HG03439 (cell line): ENCODE measurements around the gene ATP6V1C2.

Experiments used
- ATAC-seq: cut with Tn5 transposase; IDR thresholded peaks from one replicate; pipeline ENCODE4 v1.9.1; 2021; ENCODE audit warnings: mild to moderate bottlenecking, moderate library complexity; ENCODE audit not compliant: unreplicated experiment

Gene ATP6V1C2, protein sequence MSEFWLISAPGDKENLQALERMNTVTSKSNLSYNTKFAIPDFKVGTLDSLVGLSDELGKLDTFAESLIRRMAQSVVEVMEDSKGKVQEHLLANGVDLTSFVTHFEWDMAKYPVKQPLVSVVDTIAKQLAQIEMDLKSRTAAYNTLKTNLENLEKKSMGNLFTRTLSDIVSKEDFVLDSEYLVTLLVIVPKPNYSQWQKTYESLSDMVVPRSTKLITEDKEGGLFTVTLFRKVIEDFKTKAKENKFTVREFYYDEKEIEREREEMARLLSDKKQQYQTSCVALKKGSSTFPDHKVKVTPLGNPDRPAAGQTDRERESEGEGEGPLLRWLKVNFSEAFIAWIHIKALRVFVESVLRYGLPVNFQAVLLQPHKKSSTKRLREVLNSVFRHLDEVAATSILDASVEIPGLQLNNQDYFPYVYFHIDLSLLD

DNA sequence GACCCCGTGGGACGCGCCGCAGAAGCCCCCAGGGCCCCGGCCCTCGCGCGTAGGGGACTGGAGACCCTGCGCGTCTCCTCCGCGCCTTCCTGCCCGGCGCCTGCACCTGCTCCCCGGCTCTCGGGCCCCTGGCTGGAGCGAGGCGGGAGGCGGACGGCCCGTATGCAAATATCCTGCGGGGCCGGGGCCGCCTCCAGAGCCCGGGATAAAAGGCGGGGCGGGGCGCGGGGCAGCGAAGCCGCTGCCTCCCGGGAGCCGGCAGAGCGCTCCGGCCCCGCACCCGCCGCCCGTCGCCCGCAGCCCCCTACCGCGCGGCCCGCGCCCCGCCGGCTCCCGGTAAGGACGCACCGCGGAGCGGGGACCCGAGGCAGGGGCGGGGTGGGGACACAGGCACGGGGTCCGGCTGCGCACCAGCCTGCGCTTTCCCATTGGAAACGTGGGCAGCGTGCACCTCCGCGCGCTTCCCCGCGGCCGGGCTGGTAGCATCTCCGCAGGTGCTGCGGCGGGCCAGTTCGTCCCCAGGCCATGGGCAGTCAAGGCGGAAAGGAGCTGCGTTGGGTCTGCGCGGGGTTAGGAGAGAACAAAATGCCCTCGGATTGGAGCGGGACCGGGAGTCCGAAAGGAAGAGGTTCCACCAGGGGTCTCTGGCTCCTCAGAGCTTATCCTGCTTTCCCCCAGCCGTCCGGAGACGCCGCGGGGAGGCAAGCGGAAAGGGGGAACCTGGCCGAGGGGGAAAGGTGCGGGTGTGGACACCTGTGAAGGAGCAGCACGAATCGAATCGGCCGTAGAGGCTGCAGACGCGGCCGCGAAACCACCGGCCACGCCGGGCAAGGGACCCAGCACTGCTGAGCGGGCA lies at the start of gene ATP6V1C2:
ATP6V1C2 (plus strand) TSS at position 235 of the 856 bp plus-strand sequence. CDS start 1,220 bp downstream, outside the sequence.
- ATAC-seq, result peak; percentile 66

DNA sequence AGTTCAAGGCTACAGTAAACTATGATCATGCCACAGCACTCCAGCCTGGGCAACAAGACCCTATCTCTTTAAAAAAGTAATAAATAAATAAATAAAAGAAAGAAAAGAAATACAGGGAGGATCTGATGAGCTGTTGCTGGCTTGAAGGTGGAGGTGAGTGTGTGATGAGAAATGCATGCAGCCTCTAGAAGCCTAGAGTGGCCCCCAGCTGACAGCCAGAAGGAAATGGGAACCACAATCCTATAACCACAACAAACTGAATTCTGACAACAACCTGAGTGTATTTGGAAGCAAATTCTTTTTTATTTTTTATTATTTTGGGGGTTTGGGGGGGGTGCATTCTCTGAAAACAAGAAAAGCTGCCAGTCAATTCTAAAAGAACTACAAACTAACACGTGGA lies 46.3 kb upstream of the ATP6V1C2 start:
- no peak for ATAC-seq

DNA sequence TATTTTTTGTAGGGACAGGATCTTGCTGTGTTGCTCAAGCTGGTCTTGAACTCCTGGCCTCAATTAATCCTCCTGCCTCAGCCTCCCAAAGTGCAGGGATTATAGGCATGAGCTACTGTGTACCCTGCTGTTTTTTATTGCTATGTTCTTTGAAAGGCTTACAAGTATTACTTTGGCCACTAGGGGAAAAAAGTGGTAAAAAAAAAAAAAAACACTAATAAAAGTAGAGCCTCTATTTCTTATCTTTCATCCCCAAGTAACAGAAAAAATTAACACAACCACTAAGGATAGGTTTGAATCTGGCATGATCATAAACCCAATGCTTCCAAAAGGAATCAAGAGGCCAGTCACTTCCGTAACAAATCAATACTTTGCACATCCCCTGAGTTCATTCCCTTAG lies 43.2 kb upstream of the ATP6V1C2 start:
- ATAC-seq, result no peak

DNA sequence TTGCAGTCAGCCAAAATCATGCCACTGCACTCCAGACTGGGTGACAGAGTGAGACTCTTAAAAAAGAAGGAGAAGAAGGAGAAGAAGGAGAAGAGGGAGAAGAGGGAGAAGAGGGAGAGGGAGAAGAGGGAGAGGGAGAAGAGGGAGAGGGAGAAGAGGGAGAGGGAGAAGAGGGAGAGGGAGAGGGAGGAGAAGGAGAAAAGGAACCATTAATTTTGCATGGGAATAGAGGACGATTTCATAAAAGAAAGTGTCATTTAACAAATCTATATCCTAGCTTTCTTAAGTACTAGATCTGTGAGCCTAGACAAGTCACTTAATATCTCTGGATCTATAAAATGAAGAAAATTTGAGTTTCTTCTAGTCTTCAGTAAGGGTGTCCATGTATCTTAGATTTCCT lies 41.2 kb upstream of the ATP6V1C2 start:
- no peak for ATAC-seq

DNA sequence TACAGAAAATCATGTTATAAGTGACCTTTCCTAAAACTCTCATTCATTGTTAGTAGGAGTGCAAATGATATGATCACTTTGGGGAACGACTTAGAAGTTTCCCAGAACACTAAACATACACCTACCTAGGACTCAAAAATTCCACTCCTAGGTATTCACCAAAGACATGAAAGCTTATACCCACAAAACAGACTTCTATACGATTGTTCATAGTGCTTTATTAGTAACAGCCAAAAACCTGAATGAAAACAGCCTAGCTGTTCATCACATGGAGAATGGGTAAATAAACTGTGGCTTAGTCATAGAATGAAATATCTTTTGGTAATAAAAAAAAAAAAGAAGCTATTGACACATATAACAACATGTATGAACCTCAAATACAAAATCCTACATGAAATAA lies 40.5 kb upstream of the ATP6V1C2 start:
- no peak for ATAC-seq

DNA sequence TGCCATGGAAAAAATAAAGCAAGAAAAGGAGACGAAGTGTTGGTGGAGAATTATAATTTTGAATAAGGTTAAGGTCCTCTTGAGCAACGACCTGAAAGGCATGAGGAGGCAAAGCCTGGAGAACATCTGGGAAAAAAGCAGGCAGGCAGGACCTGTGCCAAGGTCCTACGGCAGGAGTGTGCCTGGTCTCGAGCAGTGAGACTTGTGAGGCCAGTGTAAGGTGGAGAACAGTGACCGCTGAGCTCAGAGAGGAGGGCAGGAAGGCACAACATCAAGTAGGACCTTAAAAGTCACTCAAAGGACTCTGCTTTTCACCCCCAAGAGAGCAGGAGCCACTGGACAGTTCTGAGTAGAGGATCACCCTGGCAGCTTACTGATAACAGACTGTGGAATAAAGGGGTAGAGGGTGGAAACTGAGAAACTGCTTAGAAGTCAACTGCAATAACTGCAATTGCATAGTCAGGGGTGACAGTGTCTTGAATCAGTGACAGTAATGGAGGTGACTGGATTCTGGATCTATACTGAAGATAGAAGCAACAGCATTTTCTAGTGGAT lies 35.2 kb upstream of the ATP6V1C2 start:
- no peak for ATAC-seq

DNA sequence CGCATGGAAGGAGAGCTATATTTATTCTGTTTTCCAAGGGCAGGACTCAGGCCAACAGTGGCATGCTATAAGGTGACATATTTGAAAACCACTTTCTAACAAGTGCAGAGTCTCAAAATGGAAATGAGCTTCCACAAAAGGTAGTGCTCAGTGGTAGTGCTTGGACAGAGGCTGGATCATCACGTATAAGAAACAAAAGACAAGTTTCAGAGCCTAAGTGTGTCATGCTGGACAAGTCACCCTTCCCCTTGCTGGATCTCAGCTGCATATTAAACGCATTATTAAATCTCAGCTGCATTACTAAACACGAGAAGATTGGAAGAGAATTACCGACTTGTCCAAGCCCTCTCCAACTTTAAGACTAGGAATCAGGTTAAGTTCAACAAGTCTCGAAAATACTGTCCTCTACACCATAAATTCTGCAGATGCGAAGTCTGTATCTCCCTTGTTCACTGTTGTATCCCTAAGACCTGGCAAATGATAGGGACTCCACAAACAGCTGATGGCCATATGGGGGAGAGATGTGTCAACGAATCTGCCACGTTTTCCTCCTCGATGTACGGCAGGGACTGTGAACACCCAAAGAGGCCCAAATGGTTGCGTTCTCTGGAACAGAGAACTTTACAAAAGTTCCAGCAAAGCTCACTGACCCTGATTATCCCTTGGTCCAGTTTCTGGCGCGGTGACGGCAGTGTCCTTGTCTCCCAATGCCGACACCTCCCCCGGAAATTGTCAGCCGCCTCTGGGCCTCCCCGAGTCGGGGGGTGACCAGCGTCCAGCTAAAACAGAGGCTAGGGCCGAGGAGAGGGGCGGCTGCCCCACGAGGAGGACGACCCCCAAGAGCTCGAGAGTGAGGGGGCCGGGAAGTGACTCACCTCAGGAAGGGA lies 32.3 kb upstream of the ATP6V1C2 start:
- peak; percentile 29 for ATAC-seq

DNA sequence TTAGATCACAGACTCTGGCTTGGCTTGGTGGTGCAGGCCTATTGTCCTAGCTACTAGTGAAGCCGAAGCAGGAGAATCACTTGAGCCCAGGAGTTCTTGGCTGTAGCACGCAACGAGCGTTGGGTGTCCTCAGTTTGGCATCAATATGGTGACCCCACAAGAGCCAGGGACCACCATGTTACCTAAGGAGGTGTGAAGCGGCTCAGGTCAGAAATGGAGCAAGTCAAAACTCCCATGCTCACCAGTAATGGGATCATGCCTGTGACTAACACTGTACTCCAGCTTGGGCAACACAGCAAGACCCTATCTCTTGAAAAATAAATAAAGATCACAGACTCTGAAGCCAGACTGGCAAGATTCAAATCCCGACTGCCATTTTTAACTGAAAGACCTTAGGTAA lies 29.9 kb upstream of the ATP6V1C2 start:
- ATAC-seq, result no peak

DNA sequence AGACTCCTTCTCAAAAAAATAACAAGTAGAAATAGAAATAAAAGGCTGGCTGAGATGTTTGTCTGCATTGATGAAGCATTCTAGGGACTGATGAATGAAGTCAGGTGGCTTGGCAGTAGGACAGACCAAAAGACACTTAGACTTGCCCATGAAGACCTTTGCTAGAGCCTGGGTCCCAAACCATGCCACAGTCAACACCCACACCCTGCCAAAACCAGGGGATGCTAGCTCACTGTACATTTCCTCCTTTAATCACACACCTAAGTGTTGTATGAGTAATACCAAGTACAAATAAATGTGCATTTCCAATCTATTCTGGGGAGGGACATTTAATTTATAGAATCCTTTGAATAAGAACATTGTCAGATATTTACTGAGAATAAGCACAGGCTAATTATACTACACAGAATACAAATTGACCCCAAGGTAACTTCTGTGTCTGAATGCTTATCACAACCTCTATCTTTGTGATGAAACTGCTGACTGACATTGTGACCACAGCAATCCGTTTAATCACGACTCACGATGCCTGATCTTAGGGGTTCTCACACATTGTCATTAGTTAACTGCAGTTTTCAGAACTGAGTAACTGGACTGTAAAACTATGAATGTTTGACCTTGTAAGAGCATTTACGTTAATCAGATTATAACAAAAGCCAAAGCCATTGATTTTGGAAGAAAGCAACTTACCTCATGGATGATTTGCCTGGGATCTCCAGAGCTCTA lies 21.2 kb upstream of the ATP6V1C2 start:
- ATAC-seq, result no peak

DNA sequence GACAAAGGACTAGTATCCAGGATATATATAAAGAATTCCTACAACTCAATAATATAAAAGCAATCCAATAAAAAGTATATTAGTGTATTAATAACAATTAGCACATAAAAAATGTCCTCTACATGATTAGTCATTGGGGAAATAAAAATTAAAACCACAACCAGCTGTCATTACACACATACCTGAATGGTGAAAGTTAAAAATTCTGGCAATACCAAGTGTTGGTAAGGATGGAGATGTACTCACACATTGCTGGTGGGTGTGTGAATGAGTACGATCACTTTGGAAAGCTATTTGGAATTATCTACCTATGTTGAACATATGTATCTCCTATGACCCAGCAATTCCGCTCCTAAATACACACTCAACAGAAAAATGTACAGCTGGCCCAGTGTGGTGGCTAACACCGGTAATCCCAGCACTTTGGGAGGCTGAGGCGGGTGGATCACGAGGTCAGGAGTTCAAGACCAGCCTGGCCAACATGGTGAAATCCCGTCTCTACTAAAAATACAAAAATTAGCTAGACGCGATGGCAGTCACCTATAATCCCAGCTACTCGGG lies 17.3 kb upstream of the ATP6V1C2 start:
- no peak for ATAC-seq

DNA sequence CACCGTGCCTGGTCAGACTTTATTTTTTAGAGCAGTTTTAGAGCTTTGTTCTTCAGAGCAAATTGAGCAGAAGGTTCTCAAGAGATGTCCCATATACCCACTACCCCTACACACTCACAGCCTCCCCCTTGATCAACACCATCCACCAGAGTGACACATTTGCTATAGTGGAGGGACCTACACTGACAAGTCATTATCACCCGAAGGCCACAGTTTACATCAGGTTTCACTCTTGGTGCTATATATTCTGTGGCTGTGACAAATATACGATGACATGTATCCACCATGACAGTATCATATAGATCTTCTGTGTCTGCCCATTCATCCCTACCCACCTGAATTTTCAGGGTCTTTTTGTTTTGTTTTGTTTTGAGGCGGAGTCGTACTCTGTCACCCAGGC lies 15.4 kb upstream of the ATP6V1C2 start:
- ATAC-seq, result no peak

DNA sequence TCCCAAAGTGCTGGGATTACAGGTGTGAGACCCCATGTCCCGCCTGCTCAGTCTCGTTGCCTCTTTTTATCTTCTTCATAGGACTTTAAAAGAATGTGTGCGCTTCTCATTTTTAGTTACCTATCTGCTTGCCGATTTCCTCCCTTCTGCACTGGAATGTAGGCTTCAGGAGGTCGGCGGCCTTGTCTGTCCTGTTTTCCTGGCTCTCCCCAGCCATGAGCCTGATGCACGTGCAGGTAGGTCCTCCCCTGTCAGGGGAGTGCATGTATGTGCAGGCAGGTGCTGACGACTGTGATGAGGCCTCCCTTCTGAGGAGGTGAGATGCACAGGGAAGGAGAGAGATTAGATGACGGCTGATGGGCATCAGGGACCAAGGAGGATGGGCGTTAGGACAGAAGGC lies 13.6 kb upstream of the ATP6V1C2 start:
- ATAC-seq, result no peak

DNA sequence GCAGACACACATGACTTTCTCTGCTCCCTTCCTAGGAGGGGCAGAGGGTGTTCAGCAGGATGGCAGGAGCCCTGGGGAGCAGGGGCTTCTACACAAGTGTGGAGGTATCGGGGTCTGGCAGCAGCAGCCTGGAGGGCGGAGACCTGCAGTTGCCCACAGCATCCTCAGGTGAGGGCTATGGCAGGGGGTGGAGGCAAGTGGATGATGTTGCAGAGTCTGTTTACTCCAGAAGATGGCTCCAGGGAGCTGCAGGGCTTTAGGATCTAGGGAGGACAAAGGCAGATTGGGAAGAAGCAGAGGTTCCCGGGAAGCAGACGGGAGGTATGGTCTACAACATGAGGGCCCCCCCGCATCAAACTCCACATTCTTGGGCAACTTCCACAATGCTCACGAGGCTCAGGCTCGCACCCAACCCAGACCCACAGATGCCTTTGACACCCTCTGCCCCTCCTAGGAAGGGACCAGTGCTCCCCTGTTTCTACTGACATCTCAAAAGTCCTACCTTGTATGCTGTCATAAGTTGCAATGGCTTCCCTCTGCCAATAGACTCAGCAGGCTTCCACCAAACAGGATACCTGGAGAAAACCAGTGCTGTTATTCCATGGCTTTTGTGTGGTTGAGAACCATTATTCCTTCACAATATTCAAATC lies 12.0 kb upstream of the ATP6V1C2 start:
- no peak for ATAC-seq

DNA sequence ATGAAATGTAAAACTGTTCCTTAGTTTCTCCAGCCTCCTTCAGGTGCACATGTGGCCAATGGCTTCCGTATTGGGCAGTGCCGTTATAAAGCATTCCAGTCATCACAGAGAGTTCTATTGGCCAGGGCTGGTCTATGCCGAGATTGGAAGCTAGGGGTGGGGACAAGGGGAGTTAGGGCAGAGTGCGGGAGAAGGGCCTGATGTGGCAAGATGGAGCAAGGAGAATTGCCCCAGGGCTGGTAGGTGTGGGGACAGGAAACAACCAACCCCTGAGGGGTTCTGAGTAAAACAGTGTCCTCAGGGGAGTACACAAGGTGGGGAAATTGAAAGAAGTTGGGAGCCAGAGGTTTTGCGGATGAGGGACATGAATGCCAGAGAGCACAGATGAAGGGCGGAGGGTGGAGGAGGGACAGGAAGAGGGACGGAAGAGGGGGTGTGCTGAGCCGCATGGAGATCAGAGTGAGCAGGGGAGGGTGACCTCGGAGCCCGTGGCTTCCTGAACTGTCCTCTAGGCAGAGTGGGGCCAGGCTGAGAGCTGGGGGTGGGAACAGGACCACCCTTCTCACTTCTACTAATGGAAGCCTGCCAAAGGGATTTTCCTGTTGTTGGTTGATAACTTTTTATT lies 9.1 kb upstream of the ATP6V1C2 start:
- ATAC-seq, result no peak

DNA sequence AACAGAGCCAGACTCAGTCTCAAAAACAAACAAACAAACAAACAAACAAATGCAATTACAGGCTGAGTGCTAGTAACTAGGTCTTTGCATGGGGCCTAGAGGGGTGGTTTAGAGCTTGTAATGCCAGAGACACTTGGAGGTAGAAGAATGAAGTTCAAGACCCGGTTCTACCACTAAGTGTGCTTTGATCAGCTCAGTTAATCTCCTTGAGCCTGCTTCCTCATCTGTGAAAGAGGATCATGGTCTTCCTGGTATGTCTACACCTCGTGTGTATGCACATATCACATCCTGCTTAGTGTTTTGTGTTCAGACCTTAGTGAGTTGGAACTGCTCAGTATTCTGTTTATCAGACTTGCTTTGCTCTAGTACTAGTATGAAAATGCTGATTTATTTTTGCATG lies 4.8 kb upstream of the ATP6V1C2 start:
- no peak for ATAC-seq

DNA sequence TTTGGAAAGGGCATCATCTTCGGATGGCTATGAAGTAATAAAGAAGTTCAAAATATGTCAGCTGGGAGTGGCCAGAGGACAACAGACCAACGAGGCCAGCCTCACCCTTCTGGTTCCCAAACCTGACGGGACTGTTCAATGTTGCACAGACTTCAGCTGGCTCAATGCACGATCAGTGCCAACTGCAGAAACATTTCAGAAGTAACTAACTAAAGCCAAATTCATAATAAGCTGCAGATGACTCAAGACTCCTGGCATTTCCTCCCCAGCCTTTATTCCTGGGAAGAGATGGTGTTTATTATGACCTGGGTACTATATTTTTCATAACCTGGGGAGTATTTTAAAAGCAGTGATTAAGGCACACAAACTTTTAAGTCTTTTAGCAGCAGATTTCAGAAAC lies 3.8 kb upstream of the ATP6V1C2 start:
- no peak for ATAC-seq

DNA sequence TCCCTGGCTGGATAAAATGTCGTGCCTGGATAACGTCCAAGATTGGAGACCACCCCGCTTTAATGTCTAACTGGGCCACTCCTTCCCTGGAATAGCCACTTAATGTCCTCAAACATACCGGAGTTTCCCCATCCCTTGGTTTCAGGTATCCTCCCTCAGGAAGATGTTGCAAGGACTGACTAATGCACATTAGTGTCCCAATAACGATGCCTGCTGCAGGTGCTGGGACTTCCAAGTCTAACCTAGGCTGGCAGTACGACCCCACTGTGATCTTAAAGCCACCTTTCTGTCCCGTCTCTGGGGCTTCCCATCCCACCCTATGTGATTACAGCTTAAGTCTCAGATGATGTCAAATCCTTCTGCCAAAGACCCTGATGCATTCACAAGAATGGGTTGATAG lies 1.1 kb upstream of the ATP6V1C2 start:
- no peak for ATAC-seq

DNA sequence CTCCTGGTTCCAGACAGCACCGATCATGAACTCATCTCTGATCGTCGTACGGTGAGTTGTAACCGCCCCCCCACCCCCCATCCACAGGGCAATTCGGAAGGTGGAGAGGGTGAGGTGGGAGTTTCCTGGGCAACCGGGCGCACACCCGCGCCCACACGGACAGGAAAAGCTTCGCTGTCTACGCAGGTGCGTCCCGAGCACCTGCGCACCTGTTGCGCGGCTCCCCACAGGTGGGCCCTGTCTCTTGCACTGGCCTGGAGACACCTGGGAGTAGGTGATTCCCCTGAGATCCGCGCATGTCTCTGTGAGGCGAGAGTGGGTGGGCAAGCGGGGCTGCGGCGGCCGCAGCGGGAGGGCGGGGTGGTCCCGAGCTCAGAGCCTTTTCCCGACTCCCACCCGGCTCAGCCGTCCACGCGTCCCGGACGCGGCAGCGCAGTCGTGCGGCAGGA lies 459 bp upstream of the ATP6V1C2 start:
- no peak for ATAC-seq
